Myocyte (in vitro differentiated cells): Measurements from ENCODE around the gene YIF1B. TPM values are rescaled to one million over a fixed set of nuclear protein-coding genes. Genes with fewer than 3 reads are reported as not detected.

Source experiments
- DNase-seq: peaks from one replicate; pipeline ENCODE4 v3.0.0-alpha.2; 2012; ENCODE audit warnings: low read depth
- total RNA-seq: library from RNA; depleted of rRNA; stranded (reverse); fragments of >200 nt; gene quantifications from 2 replicates; pipeline ENCODE4 v1.2.3, GENCODE V29; 2014

Gene YIF1B
- total RNA-seq, 1 donor from 2014 or later: 68.5 TPM

GRCh38 chr19:38306236-38306635 is 9.5 kb downstream of the YIF1B start:
- no peak for DNase-seq

GRCh38 chr19:38304866-38305429 is 10.8 kb downstream of the YIF1B start:
- peak; percentile 3 for DNase-seq

- DNase-seq: no peak
Measured at GRCh38 chr19:38304352-38304865, 11.3 kb downstream of the YIF1B start.

DNA sequence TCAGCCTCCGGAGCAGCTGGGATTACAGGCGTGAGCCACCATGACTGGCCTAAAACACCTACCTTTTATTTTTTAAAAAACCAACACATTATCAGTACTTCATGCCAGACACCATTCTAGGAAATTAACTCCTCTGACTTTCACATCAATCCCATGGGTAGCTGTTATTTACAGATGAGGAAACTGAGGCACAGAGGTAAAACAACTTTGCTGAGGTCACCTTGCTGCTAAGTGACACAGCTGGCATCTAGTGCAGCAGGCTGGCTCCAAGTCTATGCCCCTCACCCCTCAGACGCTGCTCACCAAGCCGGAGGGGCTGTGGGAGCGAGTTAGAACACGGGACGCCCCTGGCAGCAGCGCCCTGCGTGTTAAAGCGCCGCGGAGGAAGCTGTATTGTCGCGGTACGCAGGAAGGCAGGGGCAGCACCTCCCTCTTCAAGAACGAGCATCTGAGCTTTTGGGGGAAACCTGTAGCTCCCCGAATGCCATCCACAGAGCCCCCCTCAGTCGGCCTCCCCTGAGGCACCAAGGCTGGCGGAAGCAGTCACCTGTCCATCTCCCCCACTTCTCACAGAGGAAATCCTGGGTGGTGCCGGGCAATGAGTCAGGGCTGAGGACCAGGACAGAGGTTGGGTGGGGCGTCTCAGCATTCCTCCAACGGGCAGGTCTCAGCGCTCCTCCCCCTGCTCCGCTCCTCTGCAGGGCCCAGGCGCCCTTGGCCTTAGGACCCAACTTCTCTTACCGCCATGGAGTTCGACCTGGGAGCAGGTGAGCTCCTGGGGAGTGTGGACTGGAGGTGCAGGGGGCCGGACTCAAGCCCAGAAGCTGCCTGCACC is 12.0 kb downstream of the YIF1B start, which contains the start of gene C19orf33:
Gene C19orf33 (plus strand): TSS at position 735 of the 835 bp plus-strand sequence. CDS start 11 bp downstream, at position 746.
- DNase-seq: peak; percentile 10

- peak; percentile 27 for DNase-seq
Measured at GRCh38 chr19:38298821-38299680, 16.7 kb downstream of the YIF1B start.

- DNase-seq: no peak
Measured at GRCh38 chr19:38294090-38294489, 21.7 kb downstream of the YIF1B start.

- DNase-seq: peak; percentile 90
Measured at GRCh38 chr19:38293281-38293680, 22.5 kb downstream of the YIF1B start.

GRCh38 chr19:38291855-38292254 is 23.9 kb downstream of the YIF1B start:
- no peak for DNase-seq

- peak; percentile 92 for DNase-seq
Measured at GRCh38 chr19:38290631-38291147, 25.1 kb downstream of the YIF1B start.

DNA sequence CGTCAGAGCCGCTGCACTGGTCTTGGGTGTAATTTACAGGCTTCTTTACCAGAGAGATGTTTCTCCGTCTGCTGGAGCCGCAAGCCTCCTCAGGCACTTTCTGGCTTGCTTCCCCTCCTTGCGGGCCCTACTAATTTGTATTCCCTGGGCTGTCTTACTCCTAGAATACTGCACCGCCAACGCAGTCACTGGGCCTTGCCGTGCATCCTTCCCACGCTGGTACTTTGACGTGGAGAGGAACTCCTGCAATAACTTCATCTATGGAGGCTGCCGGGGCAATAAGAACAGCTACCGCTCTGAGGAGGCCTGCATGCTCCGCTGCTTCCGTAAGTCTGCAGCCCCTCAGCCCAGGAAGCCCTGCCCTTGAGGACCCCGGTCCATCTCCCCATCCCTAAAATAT is 25.8 kb downstream of the YIF1B start:
- no peak for DNase-seq

- peak; percentile 68 for DNase-seq
Measured at GRCh38 chr19:38288123-38288855, 27.5 kb downstream of the YIF1B start.

GRCh38 chr19:38287604-38288003 is 28.1 kb downstream of the YIF1B start:
- DNase-seq: no peak

DNA sequence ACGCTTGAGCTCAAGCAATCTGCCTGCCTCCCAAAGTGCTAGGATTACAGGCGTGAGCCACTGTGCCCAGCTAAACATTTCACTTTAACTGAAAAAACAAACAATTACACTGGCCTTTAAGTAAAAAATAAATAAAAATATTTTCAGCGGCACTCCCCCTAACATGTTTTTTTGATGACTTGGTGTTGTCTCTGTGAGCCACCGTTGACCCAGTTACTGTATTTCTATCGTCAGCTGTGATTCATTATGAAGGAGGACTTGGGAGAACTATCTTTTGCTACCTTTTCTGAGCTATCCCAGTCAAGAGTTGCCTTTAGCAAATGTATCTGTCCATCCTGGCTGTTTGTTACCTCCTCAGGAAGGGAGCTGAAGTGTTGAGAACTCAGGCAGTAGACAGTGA is 30.2 kb downstream of the YIF1B start:
- no peak for DNase-seq

- DNase-seq: no peak
Measured at GRCh38 chr19:38284422-38284821, 31.3 kb downstream of the YIF1B start.

DNA sequence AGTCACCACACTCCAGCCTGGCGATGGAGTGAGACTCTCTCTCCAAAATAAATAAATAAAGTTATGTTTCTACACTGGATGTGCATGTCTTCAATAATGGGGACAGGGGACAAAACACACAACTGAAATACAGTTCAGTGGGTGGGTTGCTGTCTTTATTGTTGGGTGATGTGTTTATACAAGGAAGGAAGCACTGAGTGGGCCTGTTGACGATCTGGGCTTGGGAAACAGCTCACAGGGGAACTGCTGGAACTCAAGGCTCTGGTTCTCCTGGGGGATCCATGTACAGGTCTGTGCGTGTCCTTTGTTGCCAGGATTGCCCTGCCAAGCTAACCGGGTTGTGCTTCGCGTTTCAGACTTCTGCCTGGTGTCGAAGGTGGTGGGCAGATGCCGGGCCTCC is 32.5 kb downstream of the YIF1B start:
- no peak for DNase-seq

- DNase-seq: no peak
Measured at GRCh38 chr19:38281811-38282566, 33.8 kb downstream of the YIF1B start.

DNA sequence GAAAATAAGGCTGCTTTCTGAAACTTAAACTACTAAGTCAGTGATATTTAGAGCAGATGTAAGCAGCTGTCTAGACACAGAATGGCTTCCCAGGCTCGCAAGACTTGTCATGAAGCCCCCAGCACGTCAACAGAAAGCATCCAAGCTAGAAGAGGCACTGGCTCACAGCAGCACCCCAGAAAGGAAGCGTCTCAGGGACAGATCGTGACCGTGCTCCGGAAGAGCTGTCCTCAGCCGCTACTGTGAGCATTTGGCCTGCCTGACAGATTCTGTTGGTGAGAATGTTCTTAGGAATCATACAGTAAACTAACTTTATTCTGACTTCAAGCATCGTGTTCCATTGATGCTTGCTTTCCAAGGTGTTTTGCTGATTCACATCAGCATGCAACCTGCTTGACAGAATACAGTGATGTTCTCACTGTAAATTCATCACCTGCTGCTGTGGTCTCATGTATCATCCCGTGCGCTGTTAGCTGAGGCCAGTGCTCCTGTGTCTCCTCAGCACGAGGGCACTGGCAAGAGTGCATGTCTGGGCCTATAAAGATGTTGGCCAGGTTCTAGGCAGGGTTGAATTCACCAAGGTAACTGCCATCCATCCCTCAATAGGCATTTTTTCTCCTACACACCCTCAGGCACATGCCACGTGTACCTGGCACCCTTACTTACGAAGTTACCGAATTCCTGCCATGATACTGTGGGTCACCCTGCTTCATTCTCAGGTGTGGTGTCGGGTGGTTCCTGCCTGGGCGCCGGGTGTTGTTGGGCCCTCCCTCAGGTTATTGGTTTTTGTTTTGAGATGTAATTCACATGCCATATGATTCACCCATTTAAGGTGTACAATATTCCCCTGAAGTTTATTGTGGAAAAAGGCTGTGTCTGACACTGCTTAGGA is 35.5 kb downstream of the YIF1B start:
- no peak for DNase-seq

DNA sequence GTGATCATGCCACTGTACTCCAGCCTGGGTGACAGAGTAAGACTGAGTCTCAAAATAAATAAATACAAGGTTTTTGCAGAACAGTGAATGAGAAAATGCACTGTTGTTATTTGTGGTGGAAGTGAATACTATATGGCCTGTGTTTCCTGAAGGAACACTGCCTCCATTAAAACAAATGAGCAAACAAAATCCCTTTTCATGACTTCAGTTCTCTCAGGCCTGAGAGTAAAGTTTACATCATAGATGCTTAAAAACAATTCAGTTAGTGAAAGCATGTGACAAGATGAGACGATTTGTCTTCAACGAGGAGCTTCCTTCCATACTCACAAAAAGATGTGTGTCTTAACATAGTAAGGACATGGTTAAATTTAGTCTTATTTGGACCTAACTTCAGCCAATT is 37.0 kb downstream of the YIF1B start:
- DNase-seq: no peak
